Measurements from ENCODE around the gene MYL7. TPM values are rescaled to one million over a fixed set of nuclear protein-coding genes. Genes with fewer than 3 reads are reported as not detected.

The MYL7 gene
- polyA plus RNA-seq, 1 of the 3 experiments (the other 2 are of a cell fraction): not detected

- H3F3A ChIP-seq (replicated peaks; ENCODE audit: insufficient read depth): no peaks in the 10 kb centered on the region
- no peaks in the 10 kb centered on the region for H4K20me1 ChIP-seq (ENCODE audit: insufficient read depth)
- H3K36me3 ChIP-seq (replicated peaks in 1 of 2; ENCODE audit: control insufficient read depth in 1 of 2, insufficient read depth in 2 of 2, low read length in 1 of 2): no peaks in the 10 kb centered on the region
- no peaks in the 10 kb centered on the region for H3K9me2 ChIP-seq
- 45% methylated on average over 6 of the region's 7 CpGs for WGBS (ENCODE audit: low lambda C conversion rate)
- DNase-seq: no peak
- no peak overlapping the region for H3K4me2 ChIP-seq
- no peak overlapping the region for H3K4me3 ChIP-seq (ENCODE audit: low read depth in 2 of 2, low read length in 1 of 2)
- no peak overlapping the region for H3K27ac ChIP-seq (ENCODE audit: low read depth in 2 of 2, low read length in 1 of 2)
- H3K27me3 ChIP-seq (ENCODE audit: insufficient read depth): no peaks in the 10 kb centered on the region; the same call in 1 of the 2 replicates
- no peak for TF ChIP-seq RAD21 (IDR thresholded peaks at IDR 0.05; ENCODE audit: low read length)
- no peak for TF ChIP-seq EZH2phosphoT487 (IDR thresholded peaks at IDR 0.05; ENCODE audit: borderline replicate concordance, low read depth)
- no peak for TF ChIP-seq NRF1 (IDR thresholded peaks at IDR 0.05; ENCODE audit: low read depth, low read length)
- TF ChIP-seq YY1 (IDR thresholded peaks at IDR 0.05; ENCODE audit: low read depth): no peak
- no peak for TF ChIP-seq ELF1 (IDR thresholded peaks at IDR 0.05)
- no peak for TF ChIP-seq SIN3A (IDR thresholded peaks at IDR 0.05; ENCODE audit: borderline replicate concordance, low read depth, low read length)
- TF ChIP-seq ZBTB33 (IDR thresholded peaks at IDR 0.05; ENCODE audit: borderline replicate concordance, low read depth): no peak
- TF ChIP-seq CTCF (IDR thresholded peaks at IDR 0.05): no peak
- TF ChIP-seq JUND (IDR thresholded peaks at IDR 0.05): no peak
- no peak for TF ChIP-seq TAF1 (IDR thresholded peaks at IDR 0.05; ENCODE audit: borderline replicate concordance, low read depth, low read length)
- POLR2A ChIA-PET: no interaction called here
- no peak overlapping the region for H2AFZ ChIP-seq (ENCODE audit: low read depth)
- H3K4me1 ChIP-seq (ENCODE audit: control insufficient read depth in 1 of 2, insufficient read depth in 2 of 2, low read depth in 1 of 2, low read length in 1 of 2): peaks cover 4 to 11% of the 10 kb centered on the region in 2 experiments; a peak in 2 of 4 replicates
- H3K79me2 ChIP-seq (ENCODE audit: insufficient read depth): no peaks in the 10 kb centered on the region
- CTCF ChIA-PET: interaction anchor here (1.0 kb wide), 2 partner anchors 19 to 20 kb away, joined by 3 read pairs; no protein-coding TSS in a partner anchor
- no peak overlapping the region for H3K9ac ChIP-seq
- no peaks in the 10 kb centered on the region for H3K9me3 ChIP-seq
Observed at GRCh38 chr7:44176486-44176885, 35.4 kb upstream of the MYL7 start.

GRCh38 chr7:44175730-44176129 lies 34.6 kb upstream of the MYL7 start:
- H3K27ac ChIP-seq (ENCODE audit: low read depth in 2 of 2, low read length in 1 of 2): no peak overlapping the region
- no peak for DNase-seq
- H3K4me1 ChIP-seq (ENCODE audit: control insufficient read depth in 1 of 2, insufficient read depth in 2 of 2, low read depth in 1 of 2, low read length in 1 of 2): peaks cover 4 to 11% of the 10 kb centered on the region in 2 experiments; a peak in 2 of 4 replicates
- no peaks in the 10 kb centered on the region for H3K9me2 ChIP-seq
- no peak overlapping the region for H3K9ac ChIP-seq
- 36% methylated on average over 3 of the region's 3 CpGs for WGBS (ENCODE audit: low lambda C conversion rate)
- H4K20me1 ChIP-seq (ENCODE audit: insufficient read depth): no peaks in the 10 kb centered on the region
- H3F3A ChIP-seq (replicated peaks; ENCODE audit: insufficient read depth): no peaks in the 10 kb centered on the region
- CTCF ChIA-PET: interaction anchor here (1.0 kb wide), 1 partner anchor 21 kb away, joined by 3 read pairs; no protein-coding TSS in a partner anchor
- H3K4me3 ChIP-seq (ENCODE audit: low read depth in 2 of 2, low read length in 1 of 2): no peak overlapping the region
- no peak overlapping the region for H3K4me2 ChIP-seq
- no peaks in the 10 kb centered on the region for H3K79me2 ChIP-seq (ENCODE audit: insufficient read depth)
- no peaks in the 10 kb centered on the region; the same call in 1 of the 2 replicates for H3K27me3 ChIP-seq (ENCODE audit: insufficient read depth)
- no peaks in the 10 kb centered on the region for H3K36me3 ChIP-seq (replicated peaks in 1 of 2; ENCODE audit: control insufficient read depth in 1 of 2, insufficient read depth in 2 of 2, low read length in 1 of 2)
- H2AFZ ChIP-seq (ENCODE audit: low read depth): no peak overlapping the region
- POLR2A ChIA-PET: no interaction called here
- no peaks in the 10 kb centered on the region for H3K9me3 ChIP-seq
- TF ChIP-seq, protein P1, sequence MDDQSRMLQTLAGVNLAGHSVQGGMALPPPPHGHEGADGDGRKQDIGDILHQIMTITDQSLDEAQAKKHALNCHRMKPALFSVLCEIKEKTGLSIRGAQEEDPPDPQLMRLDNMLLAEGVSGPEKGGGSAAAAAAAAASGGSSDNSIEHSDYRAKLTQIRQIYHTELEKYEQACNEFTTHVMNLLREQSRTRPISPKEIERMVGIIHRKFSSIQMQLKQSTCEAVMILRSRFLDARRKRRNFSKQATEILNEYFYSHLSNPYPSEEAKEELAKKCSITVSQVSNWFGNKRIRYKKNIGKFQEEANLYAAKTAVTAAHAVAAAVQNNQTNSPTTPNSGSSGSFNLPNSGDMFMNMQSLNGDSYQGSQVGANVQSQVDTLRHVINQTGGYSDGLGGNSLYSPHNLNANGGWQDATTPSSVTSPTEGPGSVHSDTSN (IDR thresholded peaks at IDR 0.05): no peak
- no peak for TF ChIP-seq YY1 (IDR thresholded peaks at IDR 0.05; ENCODE audit: low read depth)
- no peak for TF ChIP-seq RFX5 (IDR thresholded peaks at IDR 0.05; ENCODE audit: low read length)
- no peak for TF ChIP-seq ZBTB33 (IDR thresholded peaks at IDR 0.05; ENCODE audit: borderline replicate concordance, low read depth)
- TF ChIP-seq RAD21 (IDR thresholded peaks at IDR 0.05; ENCODE audit: low read length): no peak
- no peak for TF ChIP-seq SMC3 (IDR thresholded peaks at IDR 0.05; ENCODE audit: low read depth, low read length)
- no peak for TF ChIP-seq RCOR1 (IDR thresholded peaks at IDR 0.05; ENCODE audit: low read length)
- no peak for TF ChIP-seq MXI1 (IDR thresholded peaks at IDR 0.05; ENCODE audit: low read depth, low read length)
- TF ChIP-seq CTCF (IDR thresholded peaks at IDR 0.05): no peak
- TF ChIP-seq EZH2phosphoT487 (IDR thresholded peaks at IDR 0.05; ENCODE audit: borderline replicate concordance, low read depth): no peak
